Activated naive CD4-positive, alpha-beta T cell treated with anti-CD3 and anti-CD28 coated beads, Interleukin-2, amount 50 U/mL, for 72 hours (primary cell): ENCODE data around the gene TPMT. TPM values are rescaled to one million over a fixed set of nuclear protein-coding genes. Genes with fewer than 3 reads are reported as not detected.
"Not testable (repeated sequence)": the region's sequence is repeated elsewhere in the genome, so short reads cannot be mapped to it uniquely, and the experiment has no call there.

Experiments used
- ATAC-seq, 2 donors: fragments of 150-1000 bp; cut with Tn5 transposase; 2 replicates each; pipeline ENCODE4 v1.10.0; 2021; ENCODE audit warnings: mild to moderate bottlenecking in 2 of 2, moderate library complexity in 2 of 2
- DNase-seq, 2 donors: peaks; one replicate each; pipeline ENCODE4 v3.0.0; 2021 to 2022; ENCODE audit warnings: low spot score in 2 of 2
- H3K27ac Mint-ChIP-seq, 2 donors: one replicate each; pipeline ENCODE4 v1.8.0; 2022; ENCODE audit warnings: mild to moderate bottlenecking in 2 of 2, mixed read lengths in 2 of 2
- H3K36me3 Mint-ChIP-seq, 2 donors: one replicate each; pipeline ENCODE4 v1.8.0; 2022; ENCODE audit warnings: mixed read lengths in 2 of 2
- H3K9me3 Mint-ChIP-seq, 2 donors: one replicate each; pipeline ENCODE4 v1.8.0; 2022; ENCODE audit warnings: mixed read lengths in 2 of 2
- total RNA-seq, 2 donors: library from RNA; stranded (reverse); gene quantifications; one replicate each; pipeline ENCODE4 v1.2.3, GENCODE V29; 2022

Gene TPMT
- total RNA-seq, 2 donors from 2014 or later, result 3.9 to 9.4 TPM

- DNase-seq (no peak), ATAC-seq (no peak)
- Mint-ChIP-seq H3K9me3 (no peaks in the 10 kb centered on the region), H3K36me3 (peaks cover 17 to 23% of the 10 kb centered on the region in 2 donors), H3K27ac (no peak overlapping the region)
Measured at GRCh38 chr6:18166312-18167036, 11.6 kb upstream of the TPMT start.

GRCh38 chr6:18165751-18166150 is 10.9 kb upstream of the TPMT start:
- H3K36me3 Mint-ChIP-seq, result peaks cover 22 to 24% of the 10 kb centered on the region in 2 donors
- no peak overlapping the region for H3K27ac Mint-ChIP-seq
- H3K9me3 Mint-ChIP-seq, result no peaks in the 10 kb centered on the region
- DNase-seq, result no peak
- ATAC-seq, result no peak

GRCh38 chr6:18162401-18162800 is 7.5 kb upstream of the TPMT start:
- peaks cover 19 to 20% of the 10 kb centered on the region in 2 donors for H3K36me3 Mint-ChIP-seq
- ATAC-seq (no peak), DNase-seq (no peak)
- H3K27ac Mint-ChIP-seq, result no peak overlapping the region
- H3K9me3 Mint-ChIP-seq, result no peaks in the 10 kb centered on the region

GRCh38 chr6:18161431-18161830 is 6.6 kb upstream of the TPMT start:
- Mint-ChIP-seq H3K27ac (peak overlapping the region in 1 of 2 donors; percentile 6), H3K36me3 (peaks cover 19 to 20% of the 10 kb centered on the region in 2 donors), H3K9me3 (no peaks in the 10 kb centered on the region)
- no peak for DNase-seq
- ATAC-seq, result no peak

- Mint-ChIP-seq H3K9me3 (no peaks in the 10 kb centered on the region), H3K36me3 (peaks cover 19 to 20% of the 10 kb centered on the region in 2 donors), H3K27ac (no peak overlapping the region)
- DNase-seq, result no peak
- peak; percentile 17 to 85 for ATAC-seq
Measured at GRCh38 chr6:18160911-18161310, 6.0 kb upstream of the TPMT start.

- ATAC-seq, result peak in 1 of 2 donors; percentile 21
Measured at GRCh38 chr6:18155864-18156421, 1.1 kb upstream of the TPMT start.

GRCh38 chr6:18155150-18155863 is 430 bp upstream of the TPMT start, which contains the start of gene KDM1B:
TSS of gene KDM1B (plus strand) at chr6:18155422. CDS start at chr6:18159896, 4,474 bp downstream.
- Mint-ChIP-seq H3K27ac (peak within 1 kb of the TSS; percentile 86 to 95), H3K9me3 (peaks cover 0 to 4% of the 10 kb centered on the region in 2 donors), H3K36me3 (peaks cover 12 to 21% of the 10 kb centered on the region in 2 donors)
- ATAC-seq (peak; percentile 92 to 96), DNase-seq (peak; percentile 96 to 99)

More at GRCh38 chr6:18155864-18156421, 1.1 kb upstream of the TPMT start:
- peak overlapping the region; percentile 70 to 74 for H3K27ac Mint-ChIP-seq
- DNase-seq, result peak; percentile 45 to 70
- H3K9me3 Mint-ChIP-seq, result peaks cover 0 to 4% of the 10 kb centered on the region in 2 donors
- H3K36me3 Mint-ChIP-seq, result peaks cover 12 to 22% of the 10 kb centered on the region in 2 donors

GRCh38 chr6:18153311-18153703 is 1.6 kb downstream of the TPMT start:
- no peak for DNase-seq
- peaks cover 5 to 22% of the 10 kb centered on the region in 2 donors for H3K36me3 Mint-ChIP-seq
- no peak overlapping the region for H3K27ac Mint-ChIP-seq
- no peak for ATAC-seq
- peaks cover 0 to 4% of the 10 kb centered on the region in 2 donors for H3K9me3 Mint-ChIP-seq

- no peak overlapping the region for H3K27ac Mint-ChIP-seq
- H3K9me3 Mint-ChIP-seq, result peaks cover 0 to 4% of the 10 kb centered on the region in 2 donors
- H3K36me3 Mint-ChIP-seq, result peaks cover 5 to 24% of the 10 kb centered on the region in 2 donors
Measured at GRCh38 chr6:18151801-18152200, 3.1 kb downstream of the TPMT start.

GRCh38 chr6:18151391-18151790 is 3.5 kb downstream of the TPMT start:
- peak overlapping the region in 1 of 2 donors; percentile 44 for H3K27ac Mint-ChIP-seq
- not testable (repeated sequence) for ATAC-seq, DNase-seq, H3K9me3 Mint-ChIP-seq
- H3K36me3 Mint-ChIP-seq, result peaks cover 5 to 24% of the 10 kb centered on the region in 2 donors

More at GRCh38 chr6:18151801-18152200, 3.1 kb downstream of the TPMT start:
- DNase-seq (no peak), ATAC-seq (no peak)

GRCh38 chr6:18148304-18149025 is 6.4 kb downstream of the TPMT start:
- no peak for DNase-seq
- H3K36me3 Mint-ChIP-seq, result peaks cover 0 to 24% of the 10 kb centered on the region in 2 donors

GRCh38 chr6:18147616-18148015 is 7.3 kb downstream of the TPMT start:
- Mint-ChIP-seq H3K27ac (peak overlapping the region in 1 of 2 donors; percentile 66), H3K9me3 (peaks cover 0 to 3% of the 10 kb centered on the region in 2 donors), H3K36me3 (peaks cover 7 to 18% of the 10 kb centered on the region in 2 donors)
- no peak for DNase-seq
- no peak for ATAC-seq

More at GRCh38 chr6:18148304-18149025, 6.4 kb downstream of the TPMT start:
- peaks cover 0 to 4% of the 10 kb centered on the region in 2 donors for H3K9me3 Mint-ChIP-seq
- no peak overlapping the region for H3K27ac Mint-ChIP-seq
- ATAC-seq, result no peak

- Mint-ChIP-seq H3K27ac (peak overlapping the region in 1 of 2 donors; percentile 66), H3K36me3 (peaks cover 12 to 15% of the 10 kb centered on the region in 2 donors), H3K9me3 (no peaks in the 10 kb centered on the region)
- ATAC-seq (peak; percentile 89 to 97), DNase-seq (no peak)
Measured at GRCh38 chr6:18147160-18147559, 7.7 kb downstream of the TPMT start.

GRCh38 chr6:18142591-18142861 is 12.4 kb downstream of the TPMT start:
- DNase-seq, result no peak
- no peak for ATAC-seq
- Mint-ChIP-seq H3K9me3 (no peaks in the 10 kb centered on the region), H3K36me3 (peaks cover 0 to 27% of the 10 kb centered on the region in 2 donors), H3K27ac (no peak overlapping the region)

- peak overlapping the region in 1 of 2 donors; percentile 25 for H3K27ac Mint-ChIP-seq
- H3K9me3 Mint-ChIP-seq, result no peaks in the 10 kb centered on the region
- DNase-seq (no peak), ATAC-seq (no peak)
- peaks cover 0 to 27% of the 10 kb centered on the region in 2 donors for H3K36me3 Mint-ChIP-seq
Measured at GRCh38 chr6:18141805-18142590, 12.9 kb downstream of the TPMT start.
